Lung microvascular endothelial cell (primary cell): ENCODE data around the gene GTF2F2. TPM values are rescaled to one million over a fixed set of nuclear protein-coding genes. Genes with fewer than 3 reads are reported as not detected.
"Not testable (repeated sequence)": the region's sequence is repeated elsewhere in the genome, so short reads cannot be mapped to it uniquely, and the experiment has no call there.

ENCODE experiments used
- DNase-seq, 2 donors: peaks; one replicate each; pipeline versions ENCODE4 v3.0.0 to v3.0.0-alpha.2; 2010; ENCODE audit warnings: low read depth in 2 of 2
- total RNA-seq: library from RNA; depleted of rRNA; stranded (reverse); fragments of >200 nt; gene quantifications from 2 replicates; pipeline ENCODE4 v1.2.1, GENCODE V29; 2014

GTF2F2 gene
- total RNA-seq, 1 donor from 2014 or later, result 14.5 TPM

GRCh38 chr13:45178349-45179162 is 58.2 kb downstream of the GTF2F2 start:
- DNase-seq, result peak; percentile 43 to 53

- DNase-seq, result no peak
These were observed 59.1 kb downstream of the GTF2F2 start for GRCh38 chr13:45179428-45179827.

- no peak for DNase-seq
These were observed 60.0 kb downstream of the GTF2F2 start for GRCh38 chr13:45180303-45180702.

- DNase-seq, result no peak
These were observed 60.6 kb downstream of the GTF2F2 start for GRCh38 chr13:45180713-45181601.

GRCh38 chr13:45184693-45185092 is 64.4 kb downstream of the GTF2F2 start:
- DNase-seq, result no peak

- DNase-seq, result no peak
These were observed 65.0 kb downstream of the GTF2F2 start for GRCh38 chr13:45185286-45185685.

GRCh38 chr13:45189077-45189476 is 68.8 kb downstream of the GTF2F2 start:
- not testable (repeated sequence) for DNase-seq

- DNase-seq, result not testable (repeated sequence)
These were observed 69.2 kb downstream of the GTF2F2 start for GRCh38 chr13:45189511-45189910.

- DNase-seq, result no peak
These were observed 71.6 kb downstream of the GTF2F2 start for GRCh38 chr13:45191874-45192273.

GRCh38 chr13:45194081-45194939 is 74.0 kb downstream of the GTF2F2 start:
- DNase-seq, result peak in 1 of 2 donors; percentile 86

GRCh38 chr13:45195421-45195820 is 75.1 kb downstream of the GTF2F2 start:
- DNase-seq, result peak; percentile 36 to 53

- peak in 1 of 2 donors; percentile 8 for DNase-seq
These were observed 75.8 kb downstream of the GTF2F2 start for GRCh38 chr13:45196096-45196495.

GRCh38 chr13:45196622-45197021 is 76.3 kb downstream of the GTF2F2 start:
- DNase-seq, result peak; percentile 36 to 44

GRCh38 chr13:45198041-45198440 is 77.7 kb downstream of the GTF2F2 start:
- DNase-seq, result no peak

GRCh38 chr13:45198924-45199323 is 78.6 kb downstream of the GTF2F2 start:
- no peak for DNase-seq

GRCh38 chr13:45199711-45200110 is 79.4 kb downstream of the GTF2F2 start:
- DNase-seq, result no peak

GRCh38 chr13:45200701-45201232 is 80.5 kb downstream of the GTF2F2 start, which contains the start of gene KCTD4:
TSS of gene KCTD4 (minus strand) at chr13:45201045. CDS start at chr13:45194567, 6,478 bp downstream.
- peak in 1 of 2 donors; percentile 73 for DNase-seq

GRCh38 chr13:45205124-45205523 is 84.8 kb downstream of the GTF2F2 start:
- no peak for DNase-seq

GRCh38 chr13:45206340-45206739 is 86.0 kb downstream of the GTF2F2 start:
- peak; percentile 8 to 89 for DNase-seq

- peak in 1 of 2 donors; percentile 15 for DNase-seq
These were observed 87.0 kb downstream of the GTF2F2 start for GRCh38 chr13:45207319-45207718.

- no peak for DNase-seq
These were observed 87.8 kb downstream of the GTF2F2 start for GRCh38 chr13:45208132-45208531.
